Measurements from ENCODE around the gene ZNF746. TPM values are rescaled to one million over a fixed set of nuclear protein-coding genes. Genes with fewer than 3 reads are reported as not detected.

The ZNF746 gene
- total RNA-seq, 1 donor from 2014 or later = 19.1 TPM

GRCh38 chr7:149422914-149423301 lies 74.7 kb downstream of the ZNF746 start:
- Mint-ChIP-seq H3K27me3 (ENCODE audit: unreplicated experiment) (no peaks in the 10 kb centered on the region), H3K36me3 (ENCODE audit: unreplicated experiment) (peaks cover 3% of the 10 kb centered on the region), H3K9me3 (ENCODE audit: unreplicated experiment) (no peaks in the 10 kb centered on the region), H3K4me1 (ENCODE audit: unreplicated experiment) (peaks cover 3% of the 10 kb centered on the region), H3K4me3 (ENCODE audit: unreplicated experiment) (no peak overlapping the region), H3K27ac (ENCODE audit: unreplicated experiment) (no peak overlapping the region)
- no peak for DNase-seq (ENCODE audit: extremely low spot score, unreplicated experiment)
- TF ChIP-seq, protein P1, sequence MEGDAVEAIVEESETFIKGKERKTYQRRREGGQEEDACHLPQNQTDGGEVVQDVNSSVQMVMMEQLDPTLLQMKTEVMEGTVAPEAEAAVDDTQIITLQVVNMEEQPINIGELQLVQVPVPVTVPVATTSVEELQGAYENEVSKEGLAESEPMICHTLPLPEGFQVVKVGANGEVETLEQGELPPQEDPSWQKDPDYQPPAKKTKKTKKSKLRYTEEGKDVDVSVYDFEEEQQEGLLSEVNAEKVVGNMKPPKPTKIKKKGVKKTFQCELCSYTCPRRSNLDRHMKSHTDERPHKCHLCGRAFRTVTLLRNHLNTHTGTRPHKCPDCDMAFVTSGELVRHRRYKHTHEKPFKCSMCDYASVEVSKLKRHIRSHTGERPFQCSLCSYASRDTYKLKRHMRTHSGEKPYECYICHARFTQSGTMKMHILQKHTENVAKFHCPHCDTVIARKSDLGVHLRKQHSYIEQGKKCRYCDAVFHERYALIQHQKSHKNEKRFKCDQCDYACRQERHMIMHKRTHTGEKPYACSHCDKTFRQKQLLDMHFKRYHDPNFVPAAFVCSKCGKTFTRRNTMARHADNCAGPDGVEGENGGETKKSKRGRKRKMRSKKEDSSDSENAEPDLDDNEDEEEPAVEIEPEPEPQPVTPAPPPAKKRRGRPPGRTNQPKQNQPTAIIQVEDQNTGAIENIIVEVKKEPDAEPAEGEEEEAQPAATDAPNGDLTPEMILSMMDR (IDR thresholded peaks at IDR 0.05) = no peak

Other genes with a start within 250 kb of the ZNF746 start
- 25.4 and 26.0 TPM in 2 replicates for gene ZNF783, start 235.6 kb downstream of the ZNF746 start, total RNA-seq
- gene ZNF777, start 36.7 kb downstream of the ZNF746 start, total RNA-seq = 16.3 and 17.1 TPM in 2 replicates

All from osteocyte (in vitro differentiated cells).